Heart right ventricle (tissue), 16 donors: ENCODE results near the gene SKIL. TPM values are rescaled to one million over a fixed set of nuclear protein-coding genes. Genes with fewer than 3 reads are reported as not detected.

Source experiments
- ATAC-seq, 8 donors: fragments of 200-7000 bp; cut with Tn5 transposase; one replicate each; pipeline ENCODE4 v1.9.1; 2020; ENCODE audit warnings: mild to moderate bottlenecking in 8 of 8, moderate library complexity in 8 of 8, moderate number of reproducible peaks in 1 of 8
- DNase-seq, 2 donors: peaks; one replicate each; pipeline ENCODE4 v3.0.0-alpha.2; 2020
- H3K27ac ChIP-seq, 10 donors: fragments of 200-600 bp; sonication (generic) in 2 of 10; one replicate each; pipeline versions ENCODE4 v1.5.0 to v1.8.0; 2020 to 2022; ENCODE audit warnings: mild to moderate bottlenecking in 3 of 10
- H3K27me3 ChIP-seq, 7 donors: fragments of 200-600 bp; one replicate each; pipeline ENCODE4 v1.8.0; 2021 to 2022; ENCODE audit warnings: mild to moderate bottlenecking in 2 of 7
- H3K36me3 ChIP-seq, 9 donors: fragments of 200-600 bp; sonication (generic) in 1 of 9; one replicate each; pipeline versions ENCODE4 v1.5.0 to v1.8.0; 2020 to 2022; ENCODE audit warnings: mild to moderate bottlenecking in 2 of 9
- H3K4me1 ChIP-seq, 9 donors: fragments of 200-600 bp; sonication (generic) in 1 of 9; one replicate each; pipeline versions ENCODE4 v1.5.0 to v1.8.0; 2020 to 2022; ENCODE audit warnings: mild to moderate bottlenecking in 4 of 9
- H3K4me3 ChIP-seq, 10 donors: fragments of 200-600 bp; sonication (generic) in 2 of 10; one replicate each; pipeline versions ENCODE4 v1.5.0 to v1.8.0; 2020 to 2022; ENCODE audit warnings: mild to moderate bottlenecking in 7 of 10, moderate library complexity in 2 of 10
- H3K9me3 ChIP-seq, 11 donors: fragments of 200-600 bp in 10 of 11; sonication (generic) in 2 of 11; one replicate each; pipeline versions ENCODE4 v1.5.0 to v1.8.0; 2013 to 2022; ENCODE audit warnings: mild to moderate bottlenecking in 2 of 11, control low read depth in 1 of 11, moderate library complexity in 1 of 11
- CTCF ChIP-seq, 9 donors: fragments of 200-600 bp; sonication (generic) in 2 of 9; IDR thresholded peaks; one replicate each; pipeline versions ENCODE4 v1.5.0 to v1.8.0; 2021 to 2022; ENCODE audit warnings: antibody characterized with exemption in 9 of 9, mild to moderate bottlenecking in 5 of 9, moderate library complexity in 1 of 9
- WGBS, 2 donors: extraction: QIAGEN DNeasy Blood & Tissue Kit; methylation state at CpG; one replicate each; pipeline ENCODE4 v1.1.7; 2013; ENCODE audit warnings: inconsistent platforms in 1 of 2; 5-methylcytosine and 5-hydroxymethylcytosine counted together
- intact Hi-C, 10 donors: fragments of 100-400 bp; cut with DNase I; formaldehyde crosslinking; loops; one replicate each; pipeline versions ENCODE4 v1.11.1 to v1.14.2; 2022
- polyA plus RNA-seq, 2 donors: library from polyadenylated mRNA; stranded (reverse); fragments of 200-250 nt; gene quantifications; one replicate each; pipeline ENCODE4 v1.2.3, GENCODE V29; 2013
- total RNA-seq, 10 donors: library from RNA; stranded (reverse); fragmentation: NEBNext Ultra II Directional in 3 of 10; extraction: Animal tissue kit (Norgen Biotek cat#: 25700) in 3 of 10; gene quantifications; one replicate each; pipeline versions ENCODE4 v1.2.1 to v1.2.4, GENCODE V29; 2021 to 2023
- donor health status: Arrhythmogenic right ventricular cardiomyopathy.
- donor health status: ischemic (EF 13 %, LVEDD 7.1; RV severe dilation, severe dysfunction).
- donor health status: healthy with polysubstance abuse.
- donor health status: DM: no; HTN: yes; CAD: no.
- donor health status: DM: no; HTN: no; CAD: no.
- donor health status: ischemic (EF 25% LVEDD 6.9; RV normal size, moderate dysfunction).
- donor health status: ischemic (EF 25% LVEDD 5.7; RV mildly dilated, moderate dysfunction).
- donor health status: healthy.
- donor health status: DM: yes; HTN: yes; CAD: no.
- donor health status: Ischemic cardiomyopathy.
- donor health status: ischemic (EF 35%, LVEDD 5.7; RV mildly dilated, moderate dysfunction).
- donor health status: nonischemic (EF 11% LVEDD 7.7; RV severe dilation, severe dysfunction).
- donor health status: DM: yes; HTN: yes; CAD: no.
- donor health status: PGD.
- donor health status: ischemic (EF 29% LVEDD 5.4; RV normal size, mild dysfunction).
- donor health status: nonischemic (EF 23%, LVEDD 6.1; RV moderate dilation, normal function).

SKIL gene
- total and polyA plus RNA-seq, 12 donors: 4.9 to 32.1 (median 24.3) TPM

GRCh38 chr3:170344971-170345370, 12.5 kb upstream of the SKIL start:
- ATAC-seq: no peak
- no peak for TF ChIP-seq CTCF (IDR thresholded peaks at IDR 0.05)
- H3K27me3 ChIP-seq: no peaks in the 10 kb centered on the region
- no peak for DNase-seq
- intact Hi-C loops: no loop called here
- WGBS, 2 donors: 80 to 99% methylated on average over 4 of the region's 4 CpGs
- peaks cover 0 to 17% (median 0%) of the 10 kb centered on the region in 9 donors for H3K4me1 ChIP-seq
- no peak overlapping the region for H3K4me3 ChIP-seq
- no peak overlapping the region for H3K27ac ChIP-seq
- H3K9me3 ChIP-seq: no peaks in the 10 kb centered on the region
- no peaks in the 10 kb centered on the region for H3K36me3 ChIP-seq

GRCh38 chr3:170346481-170347392, 10.8 kb upstream of the SKIL start:
- intact Hi-C loops: no loop called here

GRCh38 chr3:170350515-170351413, 6.8 kb upstream of the SKIL start:
- Histone ChIP-seq H3K4me1 (peaks cover 0 to 17% (median 6%) of the 10 kb centered on the region in 9 donors), H3K4me3 (no peak overlapping the region), H3K27ac (no peak overlapping the region), H3K36me3 (no peaks in the 10 kb centered on the region), H3K9me3 (no peaks in the 10 kb centered on the region), H3K27me3 (no peaks in the 10 kb centered on the region)
- intact Hi-C loops: loop anchor here in 2 of 10 donors (5.0 to 10.0 kb wide), 2 partner anchors 38 to 166 kb away; partner anchors contain the start of gene PHC3 (in 1 of the 2)
- WGBS, 2 donors: 82 to 86% methylated on average over 8 of the region's 8 CpGs
- DNase-seq (no peak), ATAC-seq (no peak)
- no peak for TF ChIP-seq CTCF (IDR thresholded peaks at IDR 0.05)

More at GRCh38 chr3:170346481-170347392, 10.8 kb upstream of the SKIL start:
- TF ChIP-seq CTCF (IDR thresholded peaks at IDR 0.05): no peak
- Histone ChIP-seq H3K4me3 (no peak overlapping the region), H3K36me3 (no peaks in the 10 kb centered on the region), H3K4me1 (peaks cover 0 to 11% (median 0%) of the 10 kb centered on the region in 9 donors), H3K27me3 (no peaks in the 10 kb centered on the region), H3K9me3 (no peaks in the 10 kb centered on the region), H3K27ac (no peak overlapping the region)
- WGBS, 2 donors: 92 to 96% methylated on average over 12 of the region's 12 CpGs
- DNase-seq (no peak), ATAC-seq (no peak)

- no peak for ATAC-seq
- DNase-seq: no peak
Observed at GRCh38 chr3:170352936-170353335, 4.6 kb upstream of the SKIL start.

More at GRCh38 chr3:170352936-170353335, 4.6 kb upstream of the SKIL start:
- Histone ChIP-seq H3K27me3 (no peaks in the 10 kb centered on the region), H3K4me1 (peaks cover 0 to 24% (median 11%) of the 10 kb centered on the region in 9 donors), H3K4me3 (no peak overlapping the region), H3K9me3 (no peaks in the 10 kb centered on the region), H3K36me3 (no peaks in the 10 kb centered on the region), H3K27ac (no peak overlapping the region)
- WGBS, 2 donors: 85 to 93% methylated on average over 7 of the region's 7 CpGs
- intact Hi-C loops: loop anchor here in 2 of 10 donors (5.0 to 10.0 kb wide), 2 partner anchors 41 to 168 kb away; partner anchors contain the start of gene PHC3 (in 1 of the 2)
- no peak for TF ChIP-seq CTCF (IDR thresholded peaks at IDR 0.05)
